Fibroblast of lung (primary cell): ENCODE measurements around the gene HACE1.

Source experiments
- EZH2 ChIP-seq: IDR thresholded peaks from 2 replicates; pipeline ENCODE4 v1.5.1; 2012; ENCODE audit warnings: low read length, control low read depth, mild to moderate bottlenecking; ENCODE audit errors: missing control alignments
- TF ChIP-seq, protein P1 (sequence below), 2 donors: IDR thresholded peaks in 1 of 2; conservative IDR thresholded peaks in 1 of 2; 1 replicate in 1 of 2; 2 replicates in 1 of 2; pipeline ENCODE4 v1.5.1; 2011 to 2012; ENCODE audit warnings: low read length in 2 of 2, control low read depth in 1 of 2, inconsistent platforms in 1 of 2, low read depth in 1 of 2, mild to moderate bottlenecking in 1 of 2

DNA sequence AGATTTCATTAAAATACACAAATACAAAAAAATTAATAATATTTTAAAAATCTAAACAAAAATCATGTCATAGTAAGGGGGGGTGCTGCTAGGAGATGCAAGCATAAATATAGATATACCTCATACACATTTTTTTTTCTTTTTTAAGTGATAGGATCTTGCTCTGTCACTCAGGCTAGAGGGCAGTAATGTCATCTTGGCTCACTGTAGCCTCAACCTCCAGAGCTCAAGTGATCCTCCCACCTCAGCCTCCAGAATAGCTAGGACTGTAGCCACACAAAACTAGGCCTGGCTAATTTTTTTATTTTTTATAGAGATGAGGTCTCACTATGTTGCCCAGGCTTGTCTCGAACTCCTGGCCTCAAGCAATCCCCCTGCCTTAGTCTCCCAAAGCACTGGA lies 90.8 kb downstream of the HACE1 start:
- TF ChIP-seq, protein P1, sequence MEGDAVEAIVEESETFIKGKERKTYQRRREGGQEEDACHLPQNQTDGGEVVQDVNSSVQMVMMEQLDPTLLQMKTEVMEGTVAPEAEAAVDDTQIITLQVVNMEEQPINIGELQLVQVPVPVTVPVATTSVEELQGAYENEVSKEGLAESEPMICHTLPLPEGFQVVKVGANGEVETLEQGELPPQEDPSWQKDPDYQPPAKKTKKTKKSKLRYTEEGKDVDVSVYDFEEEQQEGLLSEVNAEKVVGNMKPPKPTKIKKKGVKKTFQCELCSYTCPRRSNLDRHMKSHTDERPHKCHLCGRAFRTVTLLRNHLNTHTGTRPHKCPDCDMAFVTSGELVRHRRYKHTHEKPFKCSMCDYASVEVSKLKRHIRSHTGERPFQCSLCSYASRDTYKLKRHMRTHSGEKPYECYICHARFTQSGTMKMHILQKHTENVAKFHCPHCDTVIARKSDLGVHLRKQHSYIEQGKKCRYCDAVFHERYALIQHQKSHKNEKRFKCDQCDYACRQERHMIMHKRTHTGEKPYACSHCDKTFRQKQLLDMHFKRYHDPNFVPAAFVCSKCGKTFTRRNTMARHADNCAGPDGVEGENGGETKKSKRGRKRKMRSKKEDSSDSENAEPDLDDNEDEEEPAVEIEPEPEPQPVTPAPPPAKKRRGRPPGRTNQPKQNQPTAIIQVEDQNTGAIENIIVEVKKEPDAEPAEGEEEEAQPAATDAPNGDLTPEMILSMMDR (conservative IDR thresholded peaks at IDR 0.05 in 1 of 2, IDR thresholded peaks at IDR 0.05 in 1 of 2; ENCODE audit: low read depth in 1 of 2, low read length in 2 of 2), result no peak
- no peak for TF ChIP-seq EZH2
